ENCODE data around the gene CACNA1I.

- no peak for TF ChIP-seq CTCF (IDR thresholded peaks at IDR 0.05 in 8 of 11, conservative IDR thresholded peaks at IDR 0.05 in 3 of 11)
- no peak for TF ChIP-seq POLR2AphosphoS5 (IDR thresholded peaks at IDR 0.05)
- no peak for TF ChIP-seq POLR2A (IDR thresholded peaks at IDR 0.05)
Observed at GRCh38 chr22:39589875-39590274, 19.3 kb downstream of the CACNA1I start.

All from spleen (tissue), 7 donors.